Astrocyte (in vitro differentiated cells and primary cell): Measurements from ENCODE around the gene NFIA.

ENCODE experiments used
- EZH2 ChIP-seq: IDR thresholded peaks from 2 replicates; pipeline ENCODE4 v1.6.1; 2012; ENCODE audit warnings: mild to moderate bottlenecking, low read length, inconsistent platforms; ENCODE audit not compliant: insufficient read depth
- TF ChIP-seq, protein P1 (sequence below): IDR thresholded peaks from 2 replicates; pipeline ENCODE4 v1.5.1; 2011; ENCODE audit warnings: low read depth, mild to moderate bottlenecking, inconsistent platforms, low read length, moderate library complexity; ENCODE audit not compliant: insufficient read depth

DNA sequence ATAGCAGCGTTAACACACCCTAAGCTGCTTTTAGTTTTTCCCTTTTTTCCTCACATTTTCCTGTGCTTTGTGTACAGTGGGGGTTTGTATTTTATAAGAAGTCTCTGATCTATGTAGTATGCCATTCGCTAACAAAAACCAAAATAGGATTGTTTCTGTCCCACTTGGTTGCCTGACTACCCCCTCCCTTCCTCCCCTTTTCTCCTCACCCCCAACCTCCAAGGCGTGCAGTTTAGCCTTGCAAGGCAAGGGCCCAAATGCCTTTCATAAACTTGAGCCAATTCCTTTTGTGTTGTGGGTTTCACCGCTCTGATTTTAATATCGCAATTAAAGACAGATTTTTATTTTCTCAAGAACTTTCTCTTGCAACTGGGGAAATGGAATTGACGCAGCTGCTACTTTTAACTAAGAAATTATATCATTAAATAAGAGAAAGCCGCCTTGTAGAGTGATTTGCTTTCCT, 365.6 kb downstream of the NFIA start:
- TF ChIP-seq, protein P1, sequence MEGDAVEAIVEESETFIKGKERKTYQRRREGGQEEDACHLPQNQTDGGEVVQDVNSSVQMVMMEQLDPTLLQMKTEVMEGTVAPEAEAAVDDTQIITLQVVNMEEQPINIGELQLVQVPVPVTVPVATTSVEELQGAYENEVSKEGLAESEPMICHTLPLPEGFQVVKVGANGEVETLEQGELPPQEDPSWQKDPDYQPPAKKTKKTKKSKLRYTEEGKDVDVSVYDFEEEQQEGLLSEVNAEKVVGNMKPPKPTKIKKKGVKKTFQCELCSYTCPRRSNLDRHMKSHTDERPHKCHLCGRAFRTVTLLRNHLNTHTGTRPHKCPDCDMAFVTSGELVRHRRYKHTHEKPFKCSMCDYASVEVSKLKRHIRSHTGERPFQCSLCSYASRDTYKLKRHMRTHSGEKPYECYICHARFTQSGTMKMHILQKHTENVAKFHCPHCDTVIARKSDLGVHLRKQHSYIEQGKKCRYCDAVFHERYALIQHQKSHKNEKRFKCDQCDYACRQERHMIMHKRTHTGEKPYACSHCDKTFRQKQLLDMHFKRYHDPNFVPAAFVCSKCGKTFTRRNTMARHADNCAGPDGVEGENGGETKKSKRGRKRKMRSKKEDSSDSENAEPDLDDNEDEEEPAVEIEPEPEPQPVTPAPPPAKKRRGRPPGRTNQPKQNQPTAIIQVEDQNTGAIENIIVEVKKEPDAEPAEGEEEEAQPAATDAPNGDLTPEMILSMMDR, result no peak
- no peak for TF ChIP-seq EZH2
